NCI-H526 (cell line): ENCODE data around the gene LRRC70.
"Not testable (repeated sequence)": the region's sequence is repeated elsewhere in the genome, so short reads cannot be mapped to it uniquely, and the experiment has no call there.

Experiments used
- DNase-seq, 2 experiments: peaks; one replicate each; lab custom pipeline; 2025; lab: John Stamatoyannopoulos, UW

The LRRC70 gene

DNA sequence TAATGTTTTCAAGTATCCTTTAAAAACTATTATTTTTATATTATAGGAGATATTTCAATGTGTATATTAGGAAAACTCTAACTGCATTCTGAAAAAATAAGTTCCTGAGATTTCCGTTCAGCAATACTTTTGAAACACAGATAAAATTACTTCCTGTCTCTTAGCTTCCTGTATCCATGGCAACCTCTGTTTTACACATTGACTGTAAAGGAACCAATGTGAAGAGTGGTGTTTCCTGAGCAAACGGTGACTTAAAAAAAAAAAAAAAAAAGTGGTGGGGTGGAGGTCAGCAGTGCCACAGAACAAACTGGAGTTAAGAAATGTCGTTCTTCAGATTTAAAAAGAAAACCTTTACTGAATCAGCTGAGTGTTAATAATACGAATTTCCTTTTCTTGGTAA is at the start of gene LRRC70:
TSS of gene LRRC70 (plus strand) at position 280 of the 400 bp plus-strand sequence. CDS start 620 bp downstream, outside the sequence.
- DNase-seq = no peak

- no peak for DNase-seq
These were observed 45.0 kb upstream of the LRRC70 start for GRCh38 chr5:62533597-62533996.

DNA sequence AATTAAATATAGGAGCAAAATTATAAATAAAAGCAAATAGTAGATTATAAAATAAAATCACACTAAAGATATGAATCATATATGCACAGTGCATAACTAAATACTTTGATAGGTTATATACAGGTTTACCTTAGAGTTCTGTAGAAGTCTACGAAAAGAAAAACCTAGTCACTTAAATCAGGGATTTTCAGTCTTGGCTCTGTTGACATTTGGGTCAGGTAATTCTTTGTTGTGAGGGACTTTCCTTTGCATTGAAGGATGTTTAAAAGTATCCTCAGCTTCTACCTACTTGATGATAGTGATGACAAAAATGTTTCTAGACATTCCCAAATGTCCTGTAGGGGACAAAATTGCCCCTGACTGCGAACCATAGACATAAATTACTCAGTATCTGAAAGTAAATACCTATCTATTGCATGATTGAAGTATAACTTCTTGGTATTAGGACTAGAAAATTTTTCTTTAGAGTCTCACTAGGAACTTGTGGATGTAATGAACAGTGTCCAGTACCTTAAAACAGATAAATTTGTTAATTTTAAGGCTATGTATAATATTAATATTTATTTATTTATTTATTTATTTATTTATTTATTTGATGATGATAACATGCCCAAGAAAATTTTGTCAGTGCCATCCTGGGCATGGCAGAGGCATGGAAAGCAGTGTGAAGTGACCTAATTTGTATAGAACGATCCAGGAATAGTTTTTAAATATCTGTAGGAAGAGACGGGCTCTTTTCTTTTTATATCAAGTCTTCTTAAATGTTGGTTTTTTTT is 44.0 kb upstream of the LRRC70 start:
- no peak for DNase-seq

DNA sequence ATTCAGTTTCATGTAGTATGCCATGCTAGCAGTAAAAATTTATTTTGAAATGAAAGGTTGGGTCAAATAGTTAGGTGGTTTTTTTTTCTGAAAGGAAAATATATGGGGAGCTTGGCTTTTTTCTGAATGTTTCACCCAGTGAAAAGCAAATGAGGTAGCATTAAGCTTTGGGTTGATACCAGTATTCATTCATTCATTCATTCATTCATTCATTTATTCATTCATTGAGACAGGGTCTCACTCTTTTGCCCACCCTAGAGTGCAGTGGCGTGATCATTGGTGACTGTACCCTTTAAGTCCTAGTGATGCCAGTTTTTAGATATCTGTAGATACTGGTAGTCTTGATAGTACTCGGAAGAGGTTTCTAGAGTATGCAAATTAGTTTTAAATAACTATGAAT is 42.4 kb upstream of the LRRC70 start:
- no peak for DNase-seq

- DNase-seq = no peak
These were observed 41.8 kb upstream of the LRRC70 start for GRCh38 chr5:62536783-62537182.

DNA sequence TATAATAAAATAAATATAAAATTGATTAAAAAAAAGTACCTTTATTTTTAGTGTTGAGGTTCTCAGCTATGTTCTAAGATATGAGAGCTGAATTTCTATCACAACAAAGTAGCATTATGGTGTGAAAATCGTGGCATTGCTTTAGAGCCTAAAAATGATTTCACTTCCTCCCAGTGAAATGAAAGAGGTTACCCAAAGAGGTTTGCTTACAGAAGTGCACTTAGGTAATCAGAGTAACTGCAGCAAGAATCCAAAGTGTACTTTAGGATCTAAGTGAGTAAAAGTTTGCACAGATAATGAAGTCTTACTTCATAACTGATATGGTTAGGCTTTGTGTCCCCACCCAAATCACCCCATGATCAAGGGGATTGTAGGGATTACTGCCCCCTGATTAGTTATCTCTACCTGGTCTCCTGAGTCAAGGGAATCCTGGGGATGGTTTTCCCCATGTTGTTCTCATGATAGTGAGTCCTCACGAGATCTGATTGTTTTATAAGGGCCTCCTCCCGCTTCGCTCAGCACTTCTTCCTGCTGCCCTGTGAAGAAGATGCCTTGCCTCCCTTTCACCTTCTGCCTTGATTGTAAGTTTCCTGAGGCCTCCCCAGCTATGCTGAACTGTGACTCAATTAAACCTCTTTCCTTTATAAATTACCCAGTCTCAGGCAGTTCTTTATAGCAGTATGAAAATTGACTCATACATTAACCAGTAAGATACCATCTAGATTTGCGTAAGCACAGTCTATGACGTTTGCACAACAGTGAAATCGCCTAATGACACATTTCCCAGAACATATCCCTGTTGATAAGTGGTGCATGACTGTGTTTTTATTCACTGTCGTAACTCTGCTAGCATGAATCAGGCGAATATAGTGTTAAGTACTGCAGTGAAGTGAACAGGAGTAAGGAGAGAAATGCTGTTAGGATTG is 40.3 kb upstream of the LRRC70 start:
- no peak for DNase-seq

- DNase-seq = no peak
These were observed 35.9 kb upstream of the LRRC70 start for GRCh38 chr5:62542720-62543119.

DNA sequence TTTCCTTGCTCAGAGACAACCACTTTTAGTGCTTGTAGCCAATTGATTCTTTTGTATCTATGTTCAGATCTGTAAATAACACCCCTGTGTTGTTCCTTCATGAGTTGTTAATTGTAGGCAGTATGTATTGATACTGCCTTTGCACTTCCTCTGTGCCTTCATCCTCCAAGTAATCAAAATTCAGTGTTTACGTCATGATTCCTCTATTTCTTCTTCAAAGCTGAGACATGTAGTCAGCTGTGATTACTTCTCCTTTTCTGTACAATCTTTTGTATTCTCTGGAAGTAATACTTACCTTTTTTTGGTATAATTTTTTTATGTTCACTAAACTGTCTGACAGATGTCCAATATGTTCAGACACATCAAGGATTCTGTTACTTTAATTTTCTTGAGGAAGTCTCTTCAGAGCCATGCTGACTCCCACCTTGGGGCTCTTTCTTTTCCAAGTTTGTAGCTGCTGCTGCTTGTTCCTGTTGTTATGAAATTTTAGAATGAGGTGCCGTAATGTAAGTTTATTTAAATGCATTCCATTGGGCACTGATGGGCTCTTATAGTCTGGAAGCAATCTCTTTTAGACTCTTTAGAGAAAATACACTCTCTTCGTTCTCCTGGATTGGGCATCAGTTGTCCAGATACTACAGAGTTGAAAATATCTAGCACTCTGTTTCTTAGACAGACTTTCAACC is 30.5 kb upstream of the LRRC70 start:
- no peak for DNase-seq

DNA sequence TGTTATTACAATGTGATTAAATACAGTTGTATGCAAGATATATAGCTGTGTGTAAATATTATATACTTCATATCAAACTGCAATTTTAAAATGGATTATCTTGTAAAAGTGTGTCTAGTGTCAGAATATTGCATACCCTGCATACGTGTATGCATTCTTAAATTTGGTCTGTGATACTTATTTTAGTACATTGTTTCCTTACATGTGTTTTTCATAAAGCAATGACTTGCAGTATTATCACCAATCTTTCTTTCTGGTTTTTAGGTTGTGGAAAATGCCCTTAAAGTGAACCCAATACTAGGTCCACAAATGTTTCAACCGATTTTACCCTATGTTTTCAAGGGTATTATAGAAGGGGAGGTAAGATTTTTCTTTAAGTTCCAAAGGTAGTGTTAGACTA is 28.5 kb upstream of the LRRC70 start:
- no peak for DNase-seq

DNA sequence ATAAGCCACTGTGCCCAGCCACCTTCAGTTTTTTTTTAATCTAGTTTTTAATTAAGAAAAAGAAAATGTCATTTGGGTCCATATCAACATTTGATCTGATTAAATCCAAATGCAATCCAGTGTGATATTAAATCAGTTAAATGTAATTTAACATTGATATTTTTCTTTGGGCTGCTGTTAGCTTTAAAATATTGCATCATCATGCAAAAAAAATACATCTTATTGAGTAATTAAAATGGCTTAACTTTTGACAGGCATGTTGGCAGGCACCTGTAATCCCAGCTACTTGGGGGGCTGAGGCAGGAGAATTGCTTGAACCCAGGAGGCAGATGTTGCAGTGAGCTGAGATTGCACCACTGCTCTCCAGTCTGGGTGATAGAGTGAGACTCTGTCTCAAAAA is 22.7 kb upstream of the LRRC70 start:
- DNase-seq = no peak

- no peak for DNase-seq
These were observed 19.7 kb upstream of the LRRC70 start for GRCh38 chr5:62558941-62559340.

GRCh38 chr5:62560786-62561185 is 17.8 kb upstream of the LRRC70 start:
- DNase-seq = no peak

GRCh38 chr5:62561896-62562295 is 16.7 kb upstream of the LRRC70 start:
- no peak for DNase-seq

DNA sequence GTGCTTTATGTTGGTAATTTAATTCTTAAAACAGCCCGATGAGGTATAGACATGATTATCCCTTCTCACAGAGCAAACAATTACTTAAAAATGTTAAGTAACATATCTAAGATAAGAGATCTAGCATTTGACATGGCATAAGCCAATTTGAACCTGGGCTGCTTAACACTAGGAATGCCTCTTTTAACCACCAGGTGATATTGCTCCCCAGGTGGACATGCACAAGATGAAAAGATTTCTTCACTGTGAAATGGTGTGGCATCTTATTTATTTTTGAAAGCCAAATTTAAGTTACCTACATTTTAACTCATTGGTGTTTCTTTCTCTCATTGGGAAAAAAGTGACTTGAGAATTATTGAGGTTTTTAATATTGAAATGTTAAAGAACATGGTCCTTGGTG is 15.8 kb upstream of the LRRC70 start:
- DNase-seq = peak in 1 of 2 experiments; percentile 0

DNA sequence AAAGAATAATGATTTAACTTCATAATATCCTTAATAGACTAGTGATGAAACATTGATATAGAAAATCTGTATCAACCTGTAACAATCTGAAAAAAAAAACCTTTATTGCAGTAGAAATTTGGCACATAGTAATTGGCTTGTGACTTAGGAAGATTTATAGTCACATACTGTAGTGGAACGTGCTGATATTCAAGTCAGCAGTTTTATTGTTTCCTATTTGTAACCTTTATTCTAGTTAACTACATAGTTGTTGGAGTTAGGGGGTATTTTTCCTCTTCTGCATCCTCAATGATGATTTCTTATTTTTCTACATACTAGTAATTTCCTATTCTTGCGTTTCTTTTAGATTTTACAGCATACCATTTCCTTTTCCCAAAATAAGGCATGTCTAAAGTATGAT is 14.5 kb upstream of the LRRC70 start:
- DNase-seq = no peak

DNA sequence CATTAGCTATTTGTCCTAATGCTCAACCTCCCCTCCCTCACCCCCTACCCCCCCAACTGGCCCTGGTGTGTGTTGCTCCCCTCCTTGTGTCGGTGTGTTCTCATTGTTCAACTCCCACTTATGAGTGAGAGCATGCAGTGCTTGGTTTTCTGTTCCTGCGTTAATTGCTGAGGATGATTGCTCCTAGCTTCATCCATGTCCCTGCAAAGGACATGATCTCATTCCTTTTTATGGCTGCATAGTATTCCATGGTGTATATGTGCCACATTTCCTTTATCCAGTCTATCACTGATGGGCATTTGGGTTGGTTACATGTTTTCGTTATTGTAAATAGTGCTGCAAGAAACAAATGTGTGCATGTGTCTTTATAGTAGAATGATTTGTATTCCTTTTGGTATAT is 12.9 kb upstream of the LRRC70 start:
- not testable (repeated sequence) for DNase-seq

- no peak for DNase-seq
These were observed 10.5 kb upstream of the LRRC70 start for GRCh38 chr5:62568143-62568542.

- no peak for DNase-seq
These were observed 9.7 kb upstream of the LRRC70 start for GRCh38 chr5:62568800-62569432.

GRCh38 chr5:62569470-62569869 is 9.1 kb upstream of the LRRC70 start:
- no peak for DNase-seq

DNA sequence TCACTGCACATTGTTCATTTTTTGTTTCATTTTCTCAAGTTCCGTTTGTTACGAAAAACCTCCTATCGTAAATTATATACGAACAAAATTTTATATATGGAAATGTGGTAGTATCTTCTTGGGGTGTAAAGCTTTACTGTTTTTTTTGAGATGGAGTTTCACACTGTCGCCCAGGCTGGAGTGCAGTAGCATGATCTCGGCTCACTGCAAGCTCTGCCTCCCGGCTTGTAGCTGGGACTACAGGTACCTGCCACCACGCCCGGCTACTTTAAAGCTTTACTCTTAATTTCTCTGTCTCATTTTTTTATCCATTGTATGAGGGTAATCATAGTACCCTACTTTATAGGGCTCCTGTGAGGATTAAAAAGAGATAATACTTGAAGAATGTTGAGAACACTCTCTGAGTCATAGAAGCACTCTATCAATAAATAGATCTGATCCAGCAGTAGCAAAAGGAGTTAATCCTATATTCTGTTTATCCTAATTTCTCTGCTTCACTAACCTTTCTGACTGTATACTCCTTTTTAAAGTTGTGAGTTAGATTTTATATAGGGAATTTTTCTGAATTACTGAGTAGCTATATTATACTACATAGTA is 5.6 kb upstream of the LRRC70 start:
- no peak for DNase-seq

- no peak for DNase-seq
These were observed 4.0 kb upstream of the LRRC70 start for GRCh38 chr5:62574599-62574998.

GRCh38 chr5:62575066-62575465 is 3.6 kb upstream of the LRRC70 start:
- no peak for DNase-seq
